HG03139 (cell line): ENCODE results near the gene ARHGEF6.
A peak's percentile ranks its signal among the peaks of the same experiment; 100 is the strongest.

Source experiments
- ATAC-seq: cut with Tn5 transposase; IDR thresholded peaks from one replicate; pipeline ENCODE4 v1.9.1; 2021; ENCODE audit not compliant: unreplicated experiment

Gene ARHGEF6

GRCh38 chrX:136747003-136747986 lies 33.4 kb downstream of the ARHGEF6 start:
- ATAC-seq = peak; percentile 55

GRCh38 chrX:136745215-136746173 lies 35.2 kb downstream of the ARHGEF6 start:
- ATAC-seq = no peak

GRCh38 chrX:136742721-136743379 lies 37.9 kb downstream of the ARHGEF6 start:
- ATAC-seq = no peak

GRCh38 chrX:136738049-136738729 lies 42.5 kb downstream of the ARHGEF6 start:
- ATAC-seq = no peak

GRCh38 chrX:136736690-136737089 lies 44.0 kb downstream of the ARHGEF6 start:
- no peak for ATAC-seq

GRCh38 chrX:136735601-136736000 lies 45.1 kb downstream of the ARHGEF6 start:
- ATAC-seq = no peak

GRCh38 chrX:136733613-136734012 lies 47.1 kb downstream of the ARHGEF6 start:
- ATAC-seq = no peak

- ATAC-seq = no peak
These were observed 48.9 kb downstream of the ARHGEF6 start for GRCh38 chrX:136731798-136732197.

GRCh38 chrX:136731207-136731782 lies 49.4 kb downstream of the ARHGEF6 start:
- ATAC-seq = no peak

- ATAC-seq = no peak
These were observed 52.3 kb downstream of the ARHGEF6 start for GRCh38 chrX:136728393-136728792.

- ATAC-seq = no peak
These were observed 55.2 kb downstream of the ARHGEF6 start for GRCh38 chrX:136725441-136726104.

GRCh38 chrX:136718091-136718490 lies 62.6 kb downstream of the ARHGEF6 start:
- no peak for ATAC-seq

GRCh38 chrX:136714626-136715599 lies 65.8 kb downstream of the ARHGEF6 start:
- ATAC-seq = peak; percentile 86

- no peak for ATAC-seq
These were observed 68.0 kb downstream of the ARHGEF6 start for GRCh38 chrX:136712650-136713310.

- ATAC-seq = no peak
These were observed 69.6 kb downstream of the ARHGEF6 start for GRCh38 chrX:136711147-136711546.

- ATAC-seq = no peak
These were observed 70.3 kb downstream of the ARHGEF6 start for GRCh38 chrX:136710325-136710951.

- ATAC-seq = no peak
These were observed 72.4 kb downstream of the ARHGEF6 start for GRCh38 chrX:136708348-136708747.
